Mesothelial cell of epicardium (in vitro differentiated cells): Measurements from ENCODE around the gene LRR1. TPM values are rescaled to one million over a fixed set of nuclear protein-coding genes. Genes with fewer than 3 reads are reported as not detected.
A peak's percentile ranks its signal among the peaks of the same experiment; 100 is the strongest.

Source experiments
- DNase-seq, 2 experiments: peaks; one replicate each; pipeline ENCODE4 v3.0.0; 2021; ENCODE audit warnings: low spot score in 2 of 2; ENCODE audit not compliant: unreplicated experiment in 2 of 2
- H3K27ac Mint-ChIP-seq: 2 replicates; pipeline ENCODE4 v1.8.0; 2021; ENCODE audit warnings: mixed read lengths
- H3K27me3 Mint-ChIP-seq: 2 replicates; pipeline ENCODE4 v1.8.0; 2021; ENCODE audit warnings: low read depth, mixed read lengths
- H3K36me3 Mint-ChIP-seq: 2 replicates; pipeline ENCODE4 v1.8.0; 2021; ENCODE audit warnings: mixed read lengths
- H3K4me1 Mint-ChIP-seq: 2 replicates; pipeline ENCODE4 v1.8.0; 2021; ENCODE audit warnings: mixed read lengths
- H3K4me3 Mint-ChIP-seq: 2 replicates; pipeline ENCODE4 v1.8.0; 2021; ENCODE audit warnings: mild to moderate bottlenecking, moderate library complexity, mixed read lengths
- H3K9me3 Mint-ChIP-seq: 2 replicates; pipeline ENCODE4 v1.8.0; 2021; ENCODE audit warnings: mixed read lengths
- CTCF ChIP-seq: fragments of 200-600 bp; sonication (generic); IDR thresholded peaks from one replicate; pipeline ENCODE4 v1.5.0; 2021; ENCODE audit warnings: antibody characterized with exemption; ENCODE audit not compliant: unreplicated experiment
- total RNA-seq: library from RNA; stranded (reverse); gene quantifications from 3 replicates; pipeline ENCODE4 v1.2.1, GENCODE V29; 2021

The LRR1 gene
- total RNA-seq, 1 donor from 2014 or later, result 9.2 TPM

GRCh38 chr14:49623941-49624839, 25.4 kb downstream of the LRR1 start:
- Mint-ChIP-seq H3K27ac (no peak overlapping the region), H3K4me1 (peaks cover 26% of the 10 kb centered on the region), H3K36me3 (peaks cover 7% of the 10 kb centered on the region), H3K9me3 (no peaks in the 10 kb centered on the region), H3K4me3 (no peak overlapping the region), H3K27me3 (no peaks in the 10 kb centered on the region)
- DNase-seq, result no peak
- no peak for TF ChIP-seq CTCF

GRCh38 chr14:49633640-49634546, 35.2 kb downstream of the LRR1 start:
- Mint-ChIP-seq H3K4me1 (peaks cover 38% of the 10 kb centered on the region), H3K36me3 (peaks cover 5% of the 10 kb centered on the region), H3K27ac (peak overlapping the region; percentile 95), H3K27me3 (no peaks in the 10 kb centered on the region), H3K4me3 (peak overlapping the region; percentile 92), H3K9me3 (no peaks in the 10 kb centered on the region)
- TF ChIP-seq CTCF, result peak; percentile 76
- peak; percentile 85 to 94 for DNase-seq

- Mint-ChIP-seq H3K4me3 (peak within 1 kb of the TSS; percentile 94), H3K27me3 (no peaks in the 10 kb centered on the region), H3K36me3 (peaks cover 6% of the 10 kb centered on the region), H3K4me1 (peaks cover 38% of the 10 kb centered on the region), H3K27ac (peak within 1 kb of the TSS; percentile 99), H3K9me3 (no peaks in the 10 kb centered on the region)
- no peak for TF ChIP-seq CTCF
- peak; percentile 54 to 77 for DNase-seq
Measured at GRCh38 chr14:49634547-49635334, 36.0 kb downstream of the LRR1 start, which contains the start of gene DNAAF2. Gene DNAAF2, minus strand, starts transcription at chr14:49635244. Its CDS starts 95 bp downstream, at chr14:49635149.

DNA sequence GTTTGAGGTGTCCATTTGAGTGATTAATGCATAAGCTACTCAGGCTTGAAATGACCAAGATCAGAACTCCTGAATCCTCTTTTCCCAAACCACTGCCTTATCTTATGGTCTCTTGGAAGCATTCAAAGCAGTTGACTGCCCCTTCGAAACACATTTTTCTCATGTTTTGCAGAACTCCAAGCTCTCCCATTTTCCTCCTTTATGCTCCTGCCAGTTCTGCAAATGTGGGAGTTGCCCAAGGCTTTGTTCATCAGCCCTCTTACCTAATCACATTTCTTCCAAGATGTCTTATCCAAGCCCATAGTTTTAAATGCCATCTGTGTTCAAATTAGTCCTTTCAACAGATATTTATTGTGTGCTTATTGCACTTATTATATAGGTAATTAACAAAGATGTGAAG, 38.1 kb downstream of the LRR1 start:
- peaks cover 27% of the 10 kb centered on the region for H3K4me1 Mint-ChIP-seq
- TF ChIP-seq CTCF, result no peak
- H3K27ac Mint-ChIP-seq, result peak overlapping the region; percentile 74
- peaks cover 8% of the 10 kb centered on the region for H3K36me3 Mint-ChIP-seq
- H3K27me3 Mint-ChIP-seq, result no peaks in the 10 kb centered on the region
- DNase-seq, result no peak
- H3K9me3 Mint-ChIP-seq, result no peaks in the 10 kb centered on the region
- peak overlapping the region; percentile 32 for H3K4me3 Mint-ChIP-seq

DNA sequence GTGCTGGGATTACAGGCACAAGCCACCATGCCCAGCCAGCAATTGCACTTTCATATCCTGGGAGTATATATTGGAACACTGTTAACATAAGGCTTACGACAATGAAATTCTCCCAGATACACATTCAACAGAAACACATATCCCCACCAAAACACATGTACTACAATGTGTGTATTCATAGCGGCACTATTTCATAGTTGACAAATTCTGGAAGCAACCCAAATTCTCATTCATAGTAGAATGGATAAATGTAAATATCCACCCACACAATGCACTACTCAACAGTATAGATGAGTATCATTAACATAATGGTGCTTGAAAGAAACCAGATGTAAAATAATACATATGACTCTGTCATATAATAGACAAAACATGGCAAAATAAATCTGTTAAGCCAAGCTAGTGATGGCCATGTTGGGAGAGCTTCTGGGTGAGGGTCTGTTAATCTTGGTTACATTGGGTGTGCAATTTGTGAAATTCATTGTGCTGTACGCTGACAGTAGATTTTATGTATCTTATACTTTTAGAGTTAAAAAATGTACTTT, 38.9 kb downstream of the LRR1 start:
- H3K36me3 Mint-ChIP-seq, result peaks cover 8% of the 10 kb centered on the region
- TF ChIP-seq CTCF, result no peak
- no peak overlapping the region for H3K4me3 Mint-ChIP-seq
- peaks cover 23% of the 10 kb centered on the region for H3K4me1 Mint-ChIP-seq
- no peaks in the 10 kb centered on the region for H3K9me3 Mint-ChIP-seq
- no peaks in the 10 kb centered on the region for H3K27me3 Mint-ChIP-seq
- peak overlapping the region; percentile 13 for H3K27ac Mint-ChIP-seq
- no peak for DNase-seq
